SK-N-SH treated with all-trans-retinoic acid at 6 μM for 48 hours (cell line): ENCODE data around the gene TANC2.
A peak's percentile ranks its signal among the peaks of the same experiment; 100 is the strongest.

ENCODE experiments used
- ATAC-seq: fragments of 200-7000 bp; cut with Tn5 transposase; 3 replicates; pipeline ENCODE4 v1.9.1; 2020; ENCODE audit warnings: mild to moderate bottlenecking, moderate library complexity
- ARNTL ChIP-seq: fragments of 450-650 bp; formaldehyde crosslinking; IDR thresholded peaks from 2 replicates; pipeline ENCODE4 v1.5.0; 2020; ENCODE audit warnings: low read depth, mild to moderate bottlenecking, moderate library complexity, borderline replicate concordance
- BACH2 ChIP-seq: fragments of 250-450 bp; sonication (Bioruptor Pico); IDR thresholded peaks from 2 replicates; pipeline ENCODE4 v1.9.0; 2021; ENCODE audit warnings: mild to moderate bottlenecking, borderline replicate concordance
- CREB5 ChIP-seq: fragments of 250-450 bp; sonication (Bioruptor Pico); IDR thresholded peaks from 2 replicates; pipeline ENCODE4 v1.5.1; 2020; ENCODE audit warnings: low read depth, mild to moderate bottlenecking, moderate library complexity
- CSRNP3 ChIP-seq: fragments of 250-450 bp; sonication (Bioruptor Pico); IDR thresholded peaks from 2 replicates; pipeline ENCODE4 v1.5.1; 2021; ENCODE audit warnings: mild to moderate bottlenecking, moderate library complexity
- ESRRG ChIP-seq: fragments of 250-450 bp; sonication (Bioruptor Pico); IDR thresholded peaks from 2 replicates; pipeline ENCODE4 v1.6.1; 2021; ENCODE audit warnings: mild to moderate bottlenecking
- GLIS3 ChIP-seq: fragments of 250-450 bp; sonication (Bioruptor Pico); IDR thresholded peaks from 2 replicates; pipeline ENCODE4 v1.5.0; 2020; ENCODE audit warnings: mild to moderate bottlenecking, moderate library complexity
- ISL1 ChIP-seq: fragments of 250-450 bp; sonication (Bioruptor Pico); IDR thresholded peaks from 2 replicates; pipeline ENCODE4 v2.1.2; 2022; ENCODE audit warnings: mild to moderate bottlenecking, moderate library complexity
- PATZ1 ChIP-seq: fragments of 250-450 bp; sonication (Bioruptor Pico); IDR thresholded peaks from 2 replicates; pipeline ENCODE4 v1.8.0; 2020; ENCODE audit warnings: mild to moderate bottlenecking, moderate library complexity, borderline replicate concordance
- POU6F1 ChIP-seq: fragments of 250-450 bp; sonication (Bioruptor Pico); IDR thresholded peaks from 2 replicates; pipeline ENCODE4 v1.8.0; 2021; ENCODE audit warnings: low read depth, mild to moderate bottlenecking, moderate library complexity, borderline replicate concordance
- PPARA ChIP-seq: fragments of 250-450 bp; sonication (Bioruptor Pico); IDR thresholded peaks from 2 replicates; pipeline ENCODE4 v1.5.0; 2020; ENCODE audit warnings: mild to moderate bottlenecking, borderline replicate concordance
- SNAI2 ChIP-seq: fragments of 250-450 bp; sonication (Bioruptor Pico); IDR thresholded peaks from 2 replicates; pipeline ENCODE4 v1.5.0; 2020; ENCODE audit warnings: mild to moderate bottlenecking, moderate library complexity
- TOX ChIP-seq: fragments of 250-450 bp; sonication (Bioruptor Pico); IDR thresholded peaks from 2 replicates; pipeline ENCODE4 v1.8.0; 2021; ENCODE audit warnings: mild to moderate bottlenecking, moderate library complexity, borderline replicate concordance
- TSHZ2 ChIP-seq: fragments of 250-450 bp; sonication (Bioruptor Pico); IDR thresholded peaks from 2 replicates; pipeline ENCODE4 v1.5.0; 2020; ENCODE audit warnings: mild to moderate bottlenecking, moderate library complexity
- ZC3H10 ChIP-seq: fragments of 250-450 bp; sonication (Bioruptor Pico); IDR thresholded peaks from 2 replicates; pipeline ENCODE4 v1.5.1; 2021; ENCODE audit warnings: mild to moderate bottlenecking, moderate library complexity
- ZFP3 ChIP-seq: fragments of 250-450 bp; sonication (Bioruptor Pico); IDR thresholded peaks from 2 replicates; pipeline ENCODE4 v1.5.0; 2020; ENCODE audit warnings: mild to moderate bottlenecking, moderate library complexity
- ZFP30 ChIP-seq: fragments of 450-650 bp; formaldehyde crosslinking; IDR thresholded peaks from 2 replicates; pipeline ENCODE4 v1.5.0; 2022; ENCODE audit warnings: mild to moderate bottlenecking, moderate library complexity
- ZNF565 ChIP-seq: fragments of 450-650 bp; formaldehyde crosslinking; conservative IDR thresholded peaks from 2 replicates; pipeline ENCODE4 v1.5.0; 2020; ENCODE audit warnings: low read depth, mild to moderate bottlenecking, moderate library complexity
- ZNF70 ChIP-seq: fragments of 450-650 bp; formaldehyde crosslinking; IDR thresholded peaks from 2 replicates; pipeline ENCODE4 v1.5.0; 2020; ENCODE audit warnings: mild to moderate bottlenecking, moderate library complexity
- ZNF8 ChIP-seq: fragments of 450-650 bp; formaldehyde crosslinking; IDR thresholded peaks from 2 replicates; pipeline ENCODE4 v1.5.0; 2020; ENCODE audit warnings: mild to moderate bottlenecking, moderate library complexity

TANC2 gene

GRCh38 chr17:62966426-62967204 is 580 bp downstream of the TANC2 start:
- peak; percentile 10 for ATAC-seq

GRCh38 chr17:62967205-62967529 is 1.1 kb downstream of the TANC2 start:
- ATAC-seq: no peak
- TF ChIP-seq TOX (CRISPR knock-in tag): no peak
- no peak for TF ChIP-seq ZC3H10 (CRISPR knock-in tag)
- TF ChIP-seq GLIS3 (CRISPR knock-in tag): no peak
- TF ChIP-seq PATZ1 (CRISPR knock-in tag): no peak
- TF ChIP-seq POU6F1 (CRISPR knock-in tag): no peak
- no peak for TF ChIP-seq ZNF565
- no peak for TF ChIP-seq ZFP3
- no peak for TF ChIP-seq CREB5 (CRISPR knock-in tag)
- TF ChIP-seq SNAI2 (CRISPR knock-in tag): no peak
- no peak for TF ChIP-seq ISL1 (CRISPR knock-in tag)
- TF ChIP-seq ZFP30 (CRISPR knock-in tag): no peak
- no peak for TF ChIP-seq BACH2 (CRISPR knock-in tag)
- no peak for TF ChIP-seq ZNF8
- TF ChIP-seq ZNF70 (CRISPR knock-in tag): no peak
- no peak for TF ChIP-seq ESRRG
- TF ChIP-seq TSHZ2: no peak
- no peak for TF ChIP-seq PPARA (CRISPR knock-in tag)
- TF ChIP-seq CSRNP3 (CRISPR knock-in tag): no peak
- no peak for TF ChIP-seq ARNTL (CRISPR knock-in tag)

More at GRCh38 chr17:62966426-62967204, 580 bp downstream of the TANC2 start:
- TF ChIP-seq ZNF70 (CRISPR knock-in tag) (no peak), TSHZ2 (peak; percentile 46; the same call in 1 of the 2 replicates), CSRNP3 (CRISPR knock-in tag) (no peak), SNAI2 (CRISPR knock-in tag) (no peak)
